WI38 (cell line): ENCODE data around the gene AP4S1.
"Not testable (repeated sequence)": the region's sequence is repeated elsewhere in the genome, so short reads cannot be mapped to it uniquely, and the experiment has no call there.

Source experiments
- H3K4me3 ChIP-seq: 2 replicates; pipeline ENCODE4 v1.5.1; 2011; ENCODE audit warnings: low read depth, mild to moderate bottlenecking, control low read depth, low read length
- TF ChIP-seq, protein P1 (sequence below): IDR thresholded peaks from 2 replicates; pipeline ENCODE4 v1.5.1; 2012; ENCODE audit warnings: low read depth, mild to moderate bottlenecking, control low read depth, low read length

The AP4S1 gene, protein sequence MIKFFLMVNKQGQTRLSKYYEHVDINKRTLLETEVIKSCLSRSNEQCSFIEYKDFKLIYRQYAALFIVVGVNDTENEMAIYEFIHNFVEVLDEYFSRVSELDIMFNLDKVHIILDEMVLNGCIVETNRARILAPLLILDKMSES

DNA sequence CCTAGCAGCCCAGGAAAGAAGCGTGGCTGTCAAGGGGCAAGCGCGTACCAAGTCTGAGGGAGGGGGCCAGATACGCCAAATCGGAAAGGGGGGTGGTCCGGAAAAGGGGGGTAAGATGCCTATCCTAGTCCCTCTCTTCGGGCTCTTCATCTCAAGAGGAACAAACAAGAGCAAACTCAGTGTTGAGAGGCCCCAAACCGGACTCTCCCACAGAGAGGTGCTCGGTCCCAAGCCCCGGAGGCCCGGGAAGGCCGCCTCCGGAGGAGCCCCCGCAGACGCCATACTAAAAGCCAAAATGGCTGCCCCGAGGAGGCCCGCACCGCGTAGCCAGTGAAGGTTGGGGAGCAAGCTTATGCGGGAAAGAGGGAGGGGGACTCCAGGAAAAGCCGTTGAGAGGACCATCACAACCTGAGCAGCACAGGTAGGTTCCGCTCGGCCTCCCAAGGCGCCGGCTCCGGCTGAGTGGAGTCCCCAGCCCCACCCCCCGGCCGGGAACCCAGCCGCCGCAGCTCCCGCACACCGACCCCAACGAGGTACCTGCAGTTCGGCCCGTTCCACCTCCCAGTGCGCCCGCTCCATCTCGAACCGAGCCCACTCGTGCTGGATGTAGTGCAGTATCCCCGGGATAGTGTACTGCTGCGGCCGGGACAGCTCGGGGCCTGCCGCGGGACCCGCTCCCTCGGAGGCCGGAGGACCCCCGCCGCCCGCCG, at the start of gene AP4S1:
AP4S1 (plus strand) TSS at position 283 of the 710 bp plus-strand sequence. CDS start 40,548 bp downstream, outside the sequence.
- H3K4me3 ChIP-seq: peak within 1 kb of the TSS; percentile 94
- TF ChIP-seq, protein P1, sequence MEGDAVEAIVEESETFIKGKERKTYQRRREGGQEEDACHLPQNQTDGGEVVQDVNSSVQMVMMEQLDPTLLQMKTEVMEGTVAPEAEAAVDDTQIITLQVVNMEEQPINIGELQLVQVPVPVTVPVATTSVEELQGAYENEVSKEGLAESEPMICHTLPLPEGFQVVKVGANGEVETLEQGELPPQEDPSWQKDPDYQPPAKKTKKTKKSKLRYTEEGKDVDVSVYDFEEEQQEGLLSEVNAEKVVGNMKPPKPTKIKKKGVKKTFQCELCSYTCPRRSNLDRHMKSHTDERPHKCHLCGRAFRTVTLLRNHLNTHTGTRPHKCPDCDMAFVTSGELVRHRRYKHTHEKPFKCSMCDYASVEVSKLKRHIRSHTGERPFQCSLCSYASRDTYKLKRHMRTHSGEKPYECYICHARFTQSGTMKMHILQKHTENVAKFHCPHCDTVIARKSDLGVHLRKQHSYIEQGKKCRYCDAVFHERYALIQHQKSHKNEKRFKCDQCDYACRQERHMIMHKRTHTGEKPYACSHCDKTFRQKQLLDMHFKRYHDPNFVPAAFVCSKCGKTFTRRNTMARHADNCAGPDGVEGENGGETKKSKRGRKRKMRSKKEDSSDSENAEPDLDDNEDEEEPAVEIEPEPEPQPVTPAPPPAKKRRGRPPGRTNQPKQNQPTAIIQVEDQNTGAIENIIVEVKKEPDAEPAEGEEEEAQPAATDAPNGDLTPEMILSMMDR: no peak

DNA sequence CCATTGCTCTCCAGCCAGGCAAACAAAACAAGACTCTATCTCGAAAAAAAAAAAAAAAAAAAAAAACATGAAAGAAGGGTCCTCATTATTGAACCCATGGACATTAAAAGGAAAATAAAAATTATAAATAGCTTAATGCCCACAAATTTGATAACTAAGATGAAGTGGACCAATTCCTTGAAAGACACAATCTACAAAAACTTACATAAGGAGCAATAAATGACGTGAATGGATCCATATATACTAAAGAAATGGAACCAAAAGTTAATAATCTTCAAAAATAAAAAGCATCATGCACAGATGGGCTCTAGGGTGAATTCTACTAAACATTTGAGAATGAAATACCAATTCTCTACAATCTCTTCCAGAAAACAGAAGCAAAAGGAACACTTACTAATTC, 47.7 kb upstream of the AP4S1 start:
- TF ChIP-seq, protein P1: no peak
- no peak overlapping the region for H3K4me3 ChIP-seq

DNA sequence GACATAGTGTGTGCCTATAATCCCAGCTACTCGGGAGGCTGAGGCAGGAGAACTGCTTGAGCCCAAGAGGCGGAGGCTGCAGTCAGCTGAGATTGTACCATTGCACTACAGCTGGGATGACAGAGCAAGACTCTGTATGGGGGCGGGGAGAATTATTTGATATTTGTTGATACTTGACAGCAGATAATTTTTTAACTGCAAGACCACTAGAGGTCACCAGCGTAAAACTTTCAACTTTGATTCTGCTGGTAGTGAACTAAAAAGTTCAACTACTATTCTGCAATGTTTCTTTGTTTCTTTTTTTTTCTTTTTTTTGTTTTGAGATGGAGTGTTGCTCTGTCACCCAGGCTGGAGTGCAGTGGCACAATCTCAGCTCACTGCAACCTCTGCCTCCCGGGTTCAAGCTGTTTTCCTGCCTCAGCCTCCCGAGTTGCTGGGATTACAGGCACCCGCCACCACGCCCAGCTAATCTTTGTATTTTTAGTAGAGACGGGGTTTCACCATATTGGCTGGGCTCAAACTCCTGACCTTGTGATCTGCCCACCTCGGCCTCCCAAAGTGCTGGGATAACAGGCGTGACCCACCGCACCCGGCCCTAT, 45.2 kb upstream of the AP4S1 start:
- H3K4me3 ChIP-seq: not testable (repeated sequence)
- TF ChIP-seq, protein P1: peak; percentile 34; the same call in 1 of the 2 replicates

DNA sequence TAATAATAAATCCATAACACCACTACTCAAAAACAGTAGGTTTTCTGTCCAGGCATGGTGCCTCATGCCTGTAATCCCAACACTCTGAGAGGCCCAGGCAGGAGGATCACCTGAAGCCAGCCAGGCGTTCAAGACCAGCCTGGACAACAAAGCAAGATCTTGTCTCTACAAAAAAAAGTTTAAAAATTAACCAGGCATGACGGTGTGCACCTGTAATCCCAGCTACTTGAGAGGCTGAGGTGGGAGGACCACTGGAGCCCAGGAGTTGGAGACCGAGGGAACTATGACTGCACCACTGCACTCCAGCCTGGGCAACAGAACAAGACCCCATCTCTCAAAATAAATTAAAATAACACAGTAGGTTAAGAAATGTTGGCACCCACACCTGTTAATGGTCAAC, 44.5 kb upstream of the AP4S1 start:
- TF ChIP-seq, protein P1: no peak
- no peak overlapping the region for H3K4me3 ChIP-seq

DNA sequence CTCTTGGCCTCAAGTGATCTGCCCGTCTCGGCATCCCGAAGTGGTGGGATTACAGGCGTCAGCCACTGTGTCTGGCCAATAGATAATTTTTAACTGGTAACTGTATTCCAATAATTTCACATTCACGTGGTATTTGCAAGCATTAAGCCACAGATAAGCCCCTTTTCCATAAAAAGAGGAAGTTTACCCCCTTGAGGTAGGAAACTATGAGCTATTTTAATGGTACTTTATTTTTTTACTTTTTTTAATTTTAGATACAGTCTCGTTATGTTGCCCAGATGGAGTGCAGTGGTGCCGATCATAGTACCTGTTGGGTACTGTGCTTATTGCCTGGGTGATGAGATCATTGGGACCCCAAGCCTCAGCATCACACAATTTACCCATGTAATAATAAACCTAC, 42.9 kb upstream of the AP4S1 start:
- TF ChIP-seq, protein P1: no peak
- no peak overlapping the region for H3K4me3 ChIP-seq

DNA sequence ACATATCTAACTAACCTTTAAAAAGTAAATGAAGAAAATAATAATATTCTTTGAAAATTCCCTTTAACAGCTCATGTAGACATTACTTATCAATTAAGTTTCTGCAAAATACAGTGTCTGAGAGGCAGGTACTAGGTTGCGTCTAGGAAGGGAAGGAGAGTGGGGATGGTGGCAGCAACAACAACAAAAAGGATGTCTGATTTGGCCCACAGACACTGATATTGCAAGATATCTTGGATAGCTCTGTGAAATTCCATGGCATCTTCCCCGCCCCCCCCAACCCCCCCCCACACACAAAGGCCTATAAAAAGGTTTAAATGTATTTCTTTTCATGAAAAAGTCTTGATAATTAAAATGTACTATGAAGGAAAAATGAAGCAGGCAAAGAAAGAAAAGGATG, 41.6 kb upstream of the AP4S1 start:
- no peak overlapping the region for H3K4me3 ChIP-seq
- TF ChIP-seq, protein P1: no peak

DNA sequence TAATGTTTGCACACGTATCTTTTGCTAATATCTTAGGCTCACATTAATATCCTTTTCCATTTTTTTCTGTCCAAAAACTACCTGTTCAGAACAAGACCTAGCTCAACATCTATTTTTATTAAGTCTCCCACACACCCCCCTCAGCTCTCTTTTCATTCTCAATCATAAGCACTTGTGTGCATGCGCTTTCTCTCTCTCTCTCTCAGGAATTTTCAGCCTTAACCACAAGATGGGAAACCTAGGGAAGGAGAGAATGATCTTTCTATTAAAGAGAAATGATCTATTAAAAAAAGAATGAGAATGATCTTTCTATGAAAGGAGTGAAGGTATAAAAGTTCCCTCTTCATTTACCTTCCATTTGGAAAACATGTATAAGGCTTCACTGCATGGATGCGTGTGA, 39.7 kb upstream of the AP4S1 start:
- TF ChIP-seq, protein P1: no peak

More for the DNA sequence above, 39.7 kb upstream of the AP4S1 start:
- H3K4me3 ChIP-seq: no peak overlapping the region
